ENCODE data around the gene TDRD12.

GRCh38 chr19:32743021-32743420 lies 23.5 kb downstream of the TDRD12 start:
- TF ChIP-seq CTCF (IDR thresholded peaks at IDR 0.05) (no peak), CREB1 (CRISPR knock-in tag; IDR thresholded peaks at IDR 0.05) (no peak)
